Muscle of back (tissue), 11 donors: Measurements from ENCODE around the gene MARCHF7. TPM values are rescaled to one million over a fixed set of nuclear protein-coding genes. Genes with fewer than 3 reads are reported as not detected.

ENCODE experiments used
- DNase-seq, 3 donors: peaks; one replicate each; pipeline versions ENCODE4 v3.0.0 to v3.0.0-alpha.2; 2013
- polyA plus RNA-seq, 10 donors: library from polyadenylated mRNA; unstranded; fragments of 120-200 nt; gene quantifications; one replicate each; pipeline ENCODE4 v1.2.1, GENCODE V29; 2013; ENCODE audit not compliant: insufficient read length in 10 of 10

Gene MARCHF7
- polyA plus RNA-seq, 10 donors = 83.4 to 149 (median 117) TPM

DNA sequence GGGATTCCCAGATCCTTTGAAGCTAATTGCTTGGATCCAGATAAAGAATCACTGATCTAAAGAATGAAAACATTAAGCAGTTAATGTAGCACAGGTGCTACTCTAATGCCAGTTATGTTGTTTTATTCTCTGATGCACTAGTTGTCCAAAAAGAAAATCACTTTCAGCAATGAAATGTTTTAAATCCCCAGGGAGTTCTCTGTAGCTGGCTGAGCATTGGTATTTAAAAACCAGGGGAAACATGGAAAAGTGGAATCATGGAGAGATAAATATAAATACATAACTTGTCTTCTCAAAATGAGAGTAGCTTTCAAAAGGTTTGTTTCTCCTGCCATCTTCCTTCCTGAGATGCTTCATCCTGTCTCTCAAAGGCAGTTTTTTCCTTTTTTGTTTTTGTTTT is 48.0 kb downstream of the MARCHF7 start:
- peak in 1 of 3 donors; percentile 20 for DNase-seq

DNA sequence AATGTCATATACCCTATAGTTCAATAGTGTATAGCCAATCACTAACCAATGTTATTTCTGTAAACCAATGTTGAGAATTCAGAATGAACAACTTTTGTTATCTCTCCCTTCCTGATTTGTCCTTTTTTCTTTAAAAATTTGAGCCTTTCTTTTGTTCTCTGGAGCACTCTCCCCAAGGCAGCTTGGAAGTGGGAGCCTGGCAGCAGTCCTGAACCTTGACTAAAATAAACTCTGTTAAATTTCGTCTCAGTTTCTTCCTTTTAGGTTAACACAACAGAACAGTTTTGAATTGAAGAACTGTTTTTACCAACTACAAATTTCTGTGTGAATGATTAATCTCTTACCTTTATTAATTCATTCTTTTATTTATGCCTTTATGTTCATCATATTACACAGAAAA is 49.8 kb downstream of the MARCHF7 start:
- DNase-seq = no peak

Other genes starting within 250 kb of the MARCHF7 start
- 10 to 100 TPM; 22.1 to 45.2 (median 34.1) TPM for gene BAZ2B, start 96.0 kb upstream of the MARCHF7 start, polyA plus RNA-seq
- gene CD302, start 85.7 kb downstream of the MARCHF7 start, polyA plus RNA-seq = 10 to 100 TPM; 16.0 to 21.8 (median 18.1) TPM
- gene LY75, start 192.2 kb downstream of the MARCHF7 start, polyA plus RNA-seq = 1 to 10 TPM in 2 of 10 donors, under 1 TPM in 8; 0.19 to 2.0 (median 0.67) TPM